ENCODE data around the gene LAMTOR2. TPM values are rescaled to one million over a fixed set of nuclear protein-coding genes. Genes with fewer than 3 reads are reported as not detected.

Gene LAMTOR2
- polyA plus RNA-seq, 6 donors from 2014 or later: 99.5 to 139 (median 114) TPM

Other genes starting within 250 kb of the LAMTOR2 start
- 10 to 100 TPM in 5 of 6 donors, 1 to 10 TPM in 1; 9.6 to 64.4 (median 30.7) TPM for gene GON4L, start 197.6 kb upstream of the LAMTOR2 start, polyA plus RNA-seq (ENCODE audit: low read depth in 6 of 6)
- 10 to 100 TPM in 1 of 6 donors, 1 to 10 TPM in 5; 1.4 to 10.9 (median 2.5) TPM for gene SYT11, start 195.2 kb upstream of the LAMTOR2 start, polyA plus RNA-seq (ENCODE audit: low read depth in 6 of 6)
- gene RIT1, start 143.4 kb upstream of the LAMTOR2 start, polyA plus RNA-seq (ENCODE audit: low read depth in 6 of 6): 10 to 100 TPM in 5 of 6 donors, 1 to 10 TPM in 1; 5.2 to 30.0 (median 20.9) TPM
- 10 to 100 TPM in 1 of 6 donors, 1 to 10 TPM in 5; 5.5 to 10.7 (median 7.2) TPM for gene KHDC4, start 120.4 kb upstream of the LAMTOR2 start, polyA plus RNA-seq (ENCODE audit: low read depth in 6 of 6)
- gene RXFP4, start 113.1 kb upstream of the LAMTOR2 start, polyA plus RNA-seq (ENCODE audit: low read depth in 6 of 6): 1 to 10 TPM in 1 of 6 donors, under 1 TPM in 2, not detected in 3; 0.21 to 1.2 (median 0.36) TPM
- 10 to 100 TPM in 5 of 6 donors, 1 to 10 TPM in 1; 6.9 to 48.4 (median 27.7) TPM for gene ARHGEF2, start 76.2 kb upstream of the LAMTOR2 start, polyA plus RNA-seq (ENCODE audit: low read depth in 6 of 6)
- 100 to 1,000 TPM; 243 to 278 (median 256) TPM for gene SSR2, start 33.8 kb upstream of the LAMTOR2 start, polyA plus RNA-seq (ENCODE audit: low read depth in 6 of 6)
- 1 to 10 TPM; 4.7 to 9.0 (median 6.1) TPM for gene UBQLN4, start 984 bp upstream of the LAMTOR2 start, polyA plus RNA-seq (ENCODE audit: low read depth in 6 of 6)
- gene RAB25, start 6.4 kb downstream of the LAMTOR2 start, polyA plus RNA-seq (ENCODE audit: low read depth in 6 of 6): not detected
- under 1 TPM in 2 of 6 donors, not detected in 4; 0.05 to 0.13 TPM for gene MEX3A, start 27.7 kb downstream of the LAMTOR2 start, polyA plus RNA-seq (ENCODE audit: low read depth in 6 of 6)
- gene LMNA, start 59.9 kb downstream of the LAMTOR2 start, polyA plus RNA-seq (ENCODE audit: low read depth in 6 of 6): 1 to 10 TPM in 4 of 6 donors, under 1 TPM in 2; 0.33 to 3.0 (median 1.4) TPM
- 10 to 100 TPM; 23.3 to 37.3 (median 29.5) TPM for gene SEMA4A, start 98.8 kb downstream of the LAMTOR2 start, polyA plus RNA-seq (ENCODE audit: low read depth in 6 of 6)
- 10 to 100 TPM in 4 of 6 donors, 1 to 10 TPM in 1, not detected in 1; 9.3 to 16.8 (median 12.9) TPM for gene SLC25A44, start 139.3 kb downstream of the LAMTOR2 start, polyA plus RNA-seq (ENCODE audit: low read depth in 6 of 6)
- 100 to 1,000 TPM; 107 to 157 (median 115) TPM for gene PMF1, start 158.2 kb downstream of the LAMTOR2 start, polyA plus RNA-seq (ENCODE audit: low read depth in 6 of 6)
- gene BGLAP, start 187.4 kb downstream of the LAMTOR2 start, polyA plus RNA-seq (ENCODE audit: low read depth in 6 of 6): 1 to 10 TPM in 1 of 6 donors, not detected in 5; 1.1 TPM
- gene PAQR6, start 193.3 kb downstream of the LAMTOR2 start, polyA plus RNA-seq (ENCODE audit: low read depth in 6 of 6): not detected
- 10 to 100 TPM in 5 of 6 donors, 1 to 10 TPM in 1; 8.3 to 30.9 (median 12.6) TPM for gene SMG5, start 228.0 kb downstream of the LAMTOR2 start, polyA plus RNA-seq (ENCODE audit: low read depth in 6 of 6)
- gene TMEM79, start 229.5 kb downstream of the LAMTOR2 start, polyA plus RNA-seq (ENCODE audit: low read depth in 6 of 6): 10 to 100 TPM in 3 of 6 donors, 1 to 10 TPM in 3; 6.9 to 13.0 (median 9.5) TPM
- 10 to 100 TPM in 2 of 6 donors, 1 to 10 TPM in 4; 6.3 to 13.4 (median 8.9) TPM for gene GLMP, start 240.9 kb downstream of the LAMTOR2 start, polyA plus RNA-seq (ENCODE audit: low read depth in 6 of 6)
- not detected for gene VHLL, start 244.5 kb downstream of the LAMTOR2 start, polyA plus RNA-seq (ENCODE audit: low read depth in 6 of 6)

Data from naive B cell (primary cell).